CD4-positive, CD25-positive, alpha-beta regulatory T cell (primary cell): ENCODE data around the gene CRAMP1. TPM values are rescaled to one million over a fixed set of nuclear protein-coding genes. Genes with fewer than 3 reads are reported as not detected.

Experiments
- ATAC-seq, 2 donors: fragments of 150-1000 bp; cut with Tn5 transposase; one replicate each; pipeline ENCODE4 v1.10.0; 2021; ENCODE audit warnings: low read depth in 2 of 2, moderate number of reproducible peaks in 2 of 2, moderate library complexity in 1 of 2
- DNase-seq, 3 donors: peaks; one replicate each; pipeline versions ENCODE4 v3.0.0 to v3.0.0-alpha.2; 2012 to 2022; ENCODE audit warnings: mixed read lengths in 1 of 3
- H3K27ac ChIP-seq: one replicate; pipeline ENCODE4 v1.7.0; 2013; ENCODE audit warnings: mild to moderate bottlenecking, low read length; ENCODE audit not compliant: insufficient read depth, poor library complexity, severe bottlenecking
- H3K27me3 ChIP-seq: one replicate; pipeline ENCODE4 v1.7.0; 2013; ENCODE audit warnings: low read length; ENCODE audit not compliant: control insufficient read depth, insufficient read depth
- H3K36me3 ChIP-seq: one replicate; pipeline ENCODE4 v1.7.0; 2013; ENCODE audit warnings: mild to moderate bottlenecking, low read length, moderate library complexity; ENCODE audit not compliant: control insufficient read depth, insufficient read depth
- H3K4me1 ChIP-seq: 2 replicates; pipeline ENCODE4 v1.7.0; 2013; ENCODE audit warnings: mild to moderate bottlenecking, low read length; ENCODE audit not compliant: insufficient read depth, control insufficient read depth, poor library complexity, severe bottlenecking
- H3K4me3 ChIP-seq: one replicate; pipeline ENCODE4 v1.7.0; 2013; ENCODE audit warnings: low read depth, mild to moderate bottlenecking, low read length, moderate library complexity
- H3K9me3 ChIP-seq, 2 experiments: 1 replicate in 1 of 2; 2 replicates in 1 of 2; pipeline ENCODE4 v1.7.0; 2013; ENCODE audit warnings: low read length in 2 of 2, mild to moderate bottlenecking in 1 of 2, moderate library complexity in 1 of 2; ENCODE audit not compliant: control insufficient read depth in 2 of 2
- H3K27ac Mint-ChIP-seq, 3 donors: one replicate each; pipeline ENCODE4 v1.8.0; 2020 to 2022; ENCODE audit warnings: mild to moderate bottlenecking in 3 of 3, mixed read lengths in 3 of 3, moderate library complexity in 2 of 3
- H3K27me3 Mint-ChIP-seq: one replicate; pipeline ENCODE4 v1.8.0; 2022; ENCODE audit warnings: mild to moderate bottlenecking, mixed read lengths
- H3K36me3 Mint-ChIP-seq: one replicate; pipeline ENCODE4 v1.8.0; 2020; ENCODE audit warnings: mixed read lengths
- H3K4me1 Mint-ChIP-seq, 4 donors: one replicate each; pipeline ENCODE4 v1.8.0; 2020 to 2022; ENCODE audit warnings: mixed read lengths in 4 of 4, mild to moderate bottlenecking in 1 of 4
- H3K4me3 Mint-ChIP-seq, 4 donors: one replicate each; pipeline ENCODE4 v1.8.0; 2020 to 2022; ENCODE audit warnings: mild to moderate bottlenecking in 4 of 4, mixed read lengths in 4 of 4, moderate library complexity in 3 of 4
- H3K9me3 Mint-ChIP-seq, 7 donors: one replicate each; pipeline ENCODE4 v1.8.0; 2020 to 2022; ENCODE audit warnings: mixed read lengths in 7 of 7, mild to moderate bottlenecking in 3 of 7, moderate library complexity in 2 of 7
- polyA plus RNA-seq, 4 donors: library from polyadenylated mRNA; unstranded; fragments of 300-500 nt; fragmentation: Illumina TruSeq; gene quantifications; one replicate each; pipeline ENCODE4 v1.2.3, GENCODE V29; 2021
- total RNA-seq: library from RNA; stranded (reverse); gene quantifications from one replicate; pipeline ENCODE4 v1.2.3, GENCODE V29; 2022

CRAMP1 gene
- total and polyA plus RNA-seq, 5 donors from 2014 or later: 0.49 to 30.5 (median 1.3) TPM

GRCh38 chr16:1602285-1602684, 9.9 kb upstream of the CRAMP1 start:
- Histone ChIP-seq H3K9me3 (no peaks in the 10 kb centered on the region), H3K4me1 (no peaks in the 10 kb centered on the region), H3K36me3 (no peaks in the 10 kb centered on the region), H3K27me3 (no peaks in the 10 kb centered on the region), H3K27ac (no peak overlapping the region), H3K4me3 (no peak overlapping the region)
- DNase-seq (no peak), ATAC-seq (no peak)
- H3K4me3 Mint-ChIP-seq: no peak overlapping the region
- no peaks in the 10 kb centered on the region for H3K27me3 Mint-ChIP-seq
- H3K36me3 Mint-ChIP-seq: peaks cover 4% of the 10 kb centered on the region
- no peaks in the 10 kb centered on the region for H3K9me3 Mint-ChIP-seq
- peaks cover 0 to 2% (median 0%) of the 10 kb centered on the region in 4 donors for H3K4me1 Mint-ChIP-seq
- H3K27ac Mint-ChIP-seq: no peak overlapping the region

GRCh38 chr16:1606774-1607173, 5.4 kb upstream of the CRAMP1 start:
- H3K9me3 Mint-ChIP-seq: peaks cover 0 to 2% (median 1%) of the 10 kb centered on the region in 7 donors
- H3K27me3 ChIP-seq: no peaks in the 10 kb centered on the region
- H3K4me3 ChIP-seq: no peak overlapping the region
- DNase-seq (no peak), ATAC-seq (no peak)
- no peaks in the 10 kb centered on the region for H3K36me3 Mint-ChIP-seq
- H3K4me3 Mint-ChIP-seq: peak overlapping the region in 2 of 4 donors; percentile 33 to 50
- peaks cover 13% of the 10 kb centered on the region for H3K4me1 ChIP-seq
- H3K36me3 ChIP-seq: no peaks in the 10 kb centered on the region
- no peak overlapping the region for H3K27ac ChIP-seq
- H3K27ac Mint-ChIP-seq: no peak overlapping the region
- H3K9me3 ChIP-seq: peaks cover 0 to 7% of the 10 kb centered on the region in 2 experiments
- peaks cover 4 to 14% (median 6%) of the 10 kb centered on the region in 4 donors for H3K4me1 Mint-ChIP-seq
- peaks cover 3% of the 10 kb centered on the region for H3K27me3 Mint-ChIP-seq

- H3K4me1 ChIP-seq: peaks cover 19% of the 10 kb centered on the region
- H3K4me3 Mint-ChIP-seq: peak overlapping the region in 3 of 4 donors; percentile 27 to 53 (median 37)
- ATAC-seq: no peak
- DNase-seq: no peak
- H3K4me3 ChIP-seq: no peak overlapping the region
- no peaks in the 10 kb centered on the region for H3K36me3 ChIP-seq
- H3K4me1 Mint-ChIP-seq: peaks cover 7 to 20% (median 10%) of the 10 kb centered on the region in 4 donors
- H3K27ac ChIP-seq: no peak overlapping the region
- peaks cover 0 to 8% of the 10 kb centered on the region in 2 experiments for H3K9me3 ChIP-seq
- no peaks in the 10 kb centered on the region for H3K36me3 Mint-ChIP-seq
- no peak overlapping the region for H3K27ac Mint-ChIP-seq
- peaks cover 0 to 5% (median 3%) of the 10 kb centered on the region in 7 donors for H3K9me3 Mint-ChIP-seq
- H3K27me3 Mint-ChIP-seq: peaks cover 7% of the 10 kb centered on the region
- no peaks in the 10 kb centered on the region for H3K27me3 ChIP-seq
Measured at GRCh38 chr16:1607971-1608370, 4.2 kb upstream of the CRAMP1 start.

- Mint-ChIP-seq H3K4me1 (peaks cover 15 to 32% (median 19%) of the 10 kb centered on the region in 4 donors), H3K27ac (peak overlapping the region; percentile 69 to 97 (median 70)), H3K36me3 (peaks cover 4% of the 10 kb centered on the region), H3K9me3 (peaks cover 0 to 5% (median 3%) of the 10 kb centered on the region in 7 donors), H3K27me3 (peaks cover 15% of the 10 kb centered on the region), H3K4me3 (peak overlapping the region; percentile 78 to 94 (median 90))
- DNase-seq: peak; percentile 85 to 92 (median 91)
- H3K36me3 ChIP-seq: peaks cover 1% of the 10 kb centered on the region
- H3K27ac ChIP-seq: peak overlapping the region; percentile 77
- no peak overlapping the region for H3K4me3 ChIP-seq
- peaks cover 38% of the 10 kb centered on the region for H3K4me1 ChIP-seq
- H3K27me3 ChIP-seq: no peaks in the 10 kb centered on the region
- H3K9me3 ChIP-seq: peaks cover 0 to 8% of the 10 kb centered on the region in 2 experiments
- ATAC-seq: peak; percentile 43 to 45
Measured at GRCh38 chr16:1610071-1610898, 1.9 kb upstream of the CRAMP1 start.

- Mint-ChIP-seq H3K9me3 (peaks cover 0 to 5% (median 3%) of the 10 kb centered on the region in 7 donors), H3K27me3 (peaks cover 21% of the 10 kb centered on the region), H3K36me3 (peaks cover 9% of the 10 kb centered on the region), H3K4me3 (peak overlapping the region; percentile 88 to 94 (median 93)), H3K27ac (peak overlapping the region; percentile 69 to 97 (median 95)), H3K4me1 (peaks cover 15 to 37% (median 24%) of the 10 kb centered on the region in 4 donors)
- Histone ChIP-seq H3K36me3 (peaks cover 9% of the 10 kb centered on the region), H3K27ac (peak overlapping the region; percentile 77), H3K4me3 (no peak overlapping the region), H3K4me1 (peaks cover 40% of the 10 kb centered on the region), H3K9me3 (peaks cover 0 to 8% of the 10 kb centered on the region in 2 experiments), H3K27me3 (no peaks in the 10 kb centered on the region)
- ATAC-seq (no peak), DNase-seq (peak in 2 of 3 donors; percentile 11 to 44)
Measured at GRCh38 chr16:1610899-1611632, 1.1 kb upstream of the CRAMP1 start.

GRCh38 chr16:1613211-1613622, 1.1 kb downstream of the CRAMP1 start:
- peak overlapping the region; percentile 74 for H3K4me3 ChIP-seq
- peak overlapping the region; percentile 7 to 89 (median 86) for H3K27ac Mint-ChIP-seq
- DNase-seq (peak in 2 of 3 donors; percentile 28 to 29), ATAC-seq (no peak)
- H3K27me3 ChIP-seq: no peaks in the 10 kb centered on the region
- peaks cover 24% of the 10 kb centered on the region for H3K27me3 Mint-ChIP-seq
- H3K9me3 ChIP-seq: peaks cover 0 to 8% of the 10 kb centered on the region in 2 experiments
- H3K36me3 ChIP-seq: peaks cover 27% of the 10 kb centered on the region
- H3K4me3 Mint-ChIP-seq: peak overlapping the region; percentile 84 to 98 (median 92)
- peaks cover 15 to 41% (median 26%) of the 10 kb centered on the region in 4 donors for H3K4me1 Mint-ChIP-seq
- peaks cover 0 to 5% (median 3%) of the 10 kb centered on the region in 7 donors for H3K9me3 Mint-ChIP-seq
- H3K27ac ChIP-seq: no peak overlapping the region
- H3K4me1 ChIP-seq: peaks cover 40% of the 10 kb centered on the region
- peaks cover 22% of the 10 kb centered on the region for H3K36me3 Mint-ChIP-seq

GRCh38 chr16:1613728-1614455, 1.7 kb downstream of the CRAMP1 start:
- Mint-ChIP-seq H3K4me3 (peak overlapping the region; percentile 84 to 98 (median 92)), H3K9me3 (peaks cover 0 to 5% (median 3%) of the 10 kb centered on the region in 7 donors), H3K27ac (peak overlapping the region in 2 of 3 donors; percentile 86 to 89), H3K4me1 (peaks cover 15 to 44% (median 29%) of the 10 kb centered on the region in 4 donors), H3K27me3 (peaks cover 24% of the 10 kb centered on the region), H3K36me3 (peaks cover 29% of the 10 kb centered on the region)
- Histone ChIP-seq H3K27me3 (no peaks in the 10 kb centered on the region), H3K27ac (no peak overlapping the region), H3K4me1 (peaks cover 40% of the 10 kb centered on the region), H3K9me3 (peaks cover 0 to 8% of the 10 kb centered on the region in 2 experiments), H3K36me3 (peaks cover 28% of the 10 kb centered on the region), H3K4me3 (peak overlapping the region; percentile 74)
- no peak for ATAC-seq
- no peak for DNase-seq
